DMS79 treated with DMSO at 0.1 percent for 48 hours (cell line): ENCODE measurements around the gene USP47.

Experiments used
- DNase-seq: peaks from one replicate; lab custom pipeline; 2025; lab: John Stamatoyannopoulos, UW

Gene USP47

GRCh38 chr11:11841723-11842420 is at the start of gene USP47:
Gene USP47, plus strand, starts transcription at chr11:11841972. Its CDS starts 214 bp downstream, at chr11:11842186.
- DNase-seq = peak; percentile 85

- no peak for DNase-seq
Observed at GRCh38 chr11:11793073-11793472, 48.7 kb upstream of the USP47 start.

- peak; percentile 43 for DNase-seq
Observed at GRCh38 chr11:11798586-11799438, 43.0 kb upstream of the USP47 start.

- DNase-seq = no peak
Observed at GRCh38 chr11:11805228-11805627, 36.5 kb upstream of the USP47 start.

- DNase-seq = no peak
Observed at GRCh38 chr11:11806074-11806473, 35.7 kb upstream of the USP47 start.

- DNase-seq = no peak
Observed at GRCh38 chr11:11806586-11806985, 35.2 kb upstream of the USP47 start.

- DNase-seq = no peak
Observed at GRCh38 chr11:11807811-11808782, 33.7 kb upstream of the USP47 start.

GRCh38 chr11:11808992-11809615 is 32.7 kb upstream of the USP47 start:
- DNase-seq = no peak

GRCh38 chr11:11810764-11811726 is 30.7 kb upstream of the USP47 start:
- DNase-seq = no peak

- no peak for DNase-seq
Observed at GRCh38 chr11:11813288-11813962, 28.3 kb upstream of the USP47 start.

- DNase-seq = no peak
Observed at GRCh38 chr11:11814614-11815452, 26.9 kb upstream of the USP47 start.

GRCh38 chr11:11816511-11817314 is 25.1 kb upstream of the USP47 start:
- DNase-seq = no peak

- DNase-seq = no peak
Observed at GRCh38 chr11:11817957-11818356, 23.8 kb upstream of the USP47 start.

GRCh38 chr11:11818529-11819121 is 23.1 kb upstream of the USP47 start:
- no peak for DNase-seq

GRCh38 chr11:11821899-11822298 is 19.9 kb upstream of the USP47 start:
- DNase-seq = no peak

GRCh38 chr11:11822946-11823345 is 18.8 kb upstream of the USP47 start:
- no peak for DNase-seq

- no peak for DNase-seq
Observed at GRCh38 chr11:11826260-11826659, 15.5 kb upstream of the USP47 start.

GRCh38 chr11:11827272-11827671 is 14.5 kb upstream of the USP47 start:
- DNase-seq = no peak
